Measurements from ENCODE around the gene GSTA3.
"Not testable (repeated sequence)": the region's sequence is repeated elsewhere in the genome, so short reads cannot be mapped to it uniquely, and the experiment has no call there.

Gene GSTA3

DNA sequence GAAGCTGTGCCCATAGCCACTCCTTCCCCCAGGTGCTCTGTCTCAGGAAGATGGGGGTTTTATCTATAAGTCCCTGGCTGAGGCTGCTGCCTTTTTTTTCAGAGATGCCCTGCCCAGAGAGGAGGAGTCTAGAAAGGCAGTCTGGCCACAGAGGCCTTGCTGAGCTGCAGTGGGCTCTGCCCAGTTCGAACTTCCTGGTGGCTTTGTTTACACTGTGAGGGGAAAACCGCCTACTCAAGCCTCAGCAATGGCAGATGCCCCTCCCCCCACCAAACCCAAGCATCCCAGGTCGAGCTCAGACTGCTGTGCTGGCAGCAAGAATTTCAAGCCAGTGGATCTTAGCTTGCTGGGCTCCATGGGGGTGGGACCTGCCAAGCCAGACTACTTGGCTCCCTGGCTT is 53.4 kb downstream of the GSTA3 start:
- DNase-seq = not testable (repeated sequence)

GRCh38 chr6:52849137-52849536 is 60.4 kb downstream of the GSTA3 start:
- DNase-seq = no peak
